ENCODE data around the gene LMOD1. TPM values are rescaled to one million over a fixed set of nuclear protein-coding genes. Genes with fewer than 3 reads are reported as not detected.

The LMOD1 gene
- 100 to 1,000 TPM; 112 to 190 TPM for total RNA-seq

DNA sequence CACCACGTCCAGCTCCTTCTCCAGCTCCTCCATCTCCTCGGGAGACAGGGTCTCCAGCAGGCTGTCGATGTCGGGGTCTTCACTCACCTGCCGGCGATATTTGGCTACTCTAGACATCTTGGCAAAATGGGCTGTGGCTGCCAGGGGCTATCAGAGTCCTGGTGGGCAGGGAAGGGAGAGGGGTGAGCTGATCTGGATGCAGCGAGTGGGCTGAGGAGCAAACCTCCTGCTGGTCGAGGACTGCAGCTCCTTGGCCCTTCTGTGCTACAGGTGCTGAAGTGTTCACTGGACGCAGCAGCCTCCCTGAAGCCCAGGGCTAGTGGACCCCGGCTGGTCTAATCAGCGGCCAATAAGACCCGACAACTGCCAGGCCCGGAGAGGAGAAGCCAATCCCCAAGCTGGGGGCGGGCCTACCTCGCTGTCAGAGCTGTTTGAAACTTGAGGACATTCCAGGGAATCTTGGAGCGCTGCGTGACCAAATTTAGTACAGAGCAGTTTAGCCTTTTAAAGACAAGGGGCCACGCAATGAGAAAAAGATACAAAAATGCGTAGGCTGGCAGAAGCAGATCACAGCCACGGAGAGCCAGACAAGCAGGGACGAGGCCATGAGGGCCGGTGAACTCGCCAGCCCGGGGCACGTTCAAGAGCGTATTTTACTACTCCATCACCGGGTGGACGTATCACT, at the start of gene LMOD1:
Gene LMOD1 (minus strand): TSS at position 325 of the 685 bp plus-strand sequence. CDS start 208 bp downstream, at position 117.
- H3K36me3 ChIP-seq: no peaks in the 10 kb centered on the region
- peak; percentile 66 for DNase-seq (ENCODE audit: low spot score)
- no peaks in the 10 kb centered on the region for H3K9me3 ChIP-seq
- intact Hi-C loops (cut with DNase I): loop anchor here (2.0 kb wide), 1 partner anchor 50 kb away; no protein-coding TSS in a partner anchor
- peak within 1 kb of the TSS; percentile 32 to 40 for H3K4me3 ChIP-seq
- TF ChIP-seq POLR2AphosphoS5 (IDR thresholded peaks at IDR 0.05) (peak; percentile 74), POLR2A (IDR thresholded peaks at IDR 0.05) (peak; percentile 49)
- TF ChIP-seq, protein P1, sequence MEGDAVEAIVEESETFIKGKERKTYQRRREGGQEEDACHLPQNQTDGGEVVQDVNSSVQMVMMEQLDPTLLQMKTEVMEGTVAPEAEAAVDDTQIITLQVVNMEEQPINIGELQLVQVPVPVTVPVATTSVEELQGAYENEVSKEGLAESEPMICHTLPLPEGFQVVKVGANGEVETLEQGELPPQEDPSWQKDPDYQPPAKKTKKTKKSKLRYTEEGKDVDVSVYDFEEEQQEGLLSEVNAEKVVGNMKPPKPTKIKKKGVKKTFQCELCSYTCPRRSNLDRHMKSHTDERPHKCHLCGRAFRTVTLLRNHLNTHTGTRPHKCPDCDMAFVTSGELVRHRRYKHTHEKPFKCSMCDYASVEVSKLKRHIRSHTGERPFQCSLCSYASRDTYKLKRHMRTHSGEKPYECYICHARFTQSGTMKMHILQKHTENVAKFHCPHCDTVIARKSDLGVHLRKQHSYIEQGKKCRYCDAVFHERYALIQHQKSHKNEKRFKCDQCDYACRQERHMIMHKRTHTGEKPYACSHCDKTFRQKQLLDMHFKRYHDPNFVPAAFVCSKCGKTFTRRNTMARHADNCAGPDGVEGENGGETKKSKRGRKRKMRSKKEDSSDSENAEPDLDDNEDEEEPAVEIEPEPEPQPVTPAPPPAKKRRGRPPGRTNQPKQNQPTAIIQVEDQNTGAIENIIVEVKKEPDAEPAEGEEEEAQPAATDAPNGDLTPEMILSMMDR (IDR thresholded peaks at IDR 0.05): peak in 1 of 4 experiments; percentile 18
- peak within 1 kb of the TSS; percentile 74 to 81 for H3K27ac ChIP-seq
- 1% methylated on average over 28 of the region's 28 CpGs for WGBS
- H3K27me3 ChIP-seq (replicated peaks; ENCODE audit: insufficient read depth): no peaks in the 10 kb centered on the region
- no peaks in the 10 kb centered on the region for H3K4me1 ChIP-seq (replicated peaks)

DNA sequence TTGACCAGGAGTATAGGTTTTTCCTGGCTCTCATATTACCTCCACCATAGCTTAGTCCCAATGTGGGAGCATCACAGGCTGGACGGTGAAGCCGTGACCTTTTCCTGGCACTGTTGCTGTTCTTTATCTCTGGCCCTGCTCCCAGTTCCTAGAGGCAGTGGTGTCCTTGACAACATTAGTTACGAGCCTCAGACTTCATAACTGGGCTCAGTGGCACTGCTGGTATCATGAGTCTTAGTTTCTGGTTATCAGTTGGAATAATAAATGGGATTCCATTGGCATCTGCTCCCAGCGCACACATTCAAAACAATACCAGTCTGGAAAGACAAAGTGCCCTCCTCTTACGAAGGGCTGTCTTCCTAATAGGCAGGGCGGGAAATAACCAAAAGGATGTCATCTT, 44.1 kb upstream of the LMOD1 start:
- H3K4me1 ChIP-seq (replicated peaks): no peaks in the 10 kb centered on the region
- H3K27me3 ChIP-seq (replicated peaks; ENCODE audit: insufficient read depth): no peaks in the 10 kb centered on the region
- intact Hi-C loops (cut with DNase I): no loop called here
- no peak overlapping the region for H3K4me3 ChIP-seq
- WGBS: 65% methylated on average over 6 of the region's 6 CpGs
- TF ChIP-seq POLR2AphosphoS5 (IDR thresholded peaks at IDR 0.05) (no peak), POLR2A (IDR thresholded peaks at IDR 0.05) (no peak)
- TF ChIP-seq, protein P1 (IDR thresholded peaks at IDR 0.05): no peak
- no peak for DNase-seq (ENCODE audit: low spot score)
- peaks cover 10 to 20% of the 10 kb centered on the region in 2 donors for H3K36me3 ChIP-seq
- H3K9me3 ChIP-seq: no peaks in the 10 kb centered on the region
- H3K27ac ChIP-seq: no peak overlapping the region

DNA sequence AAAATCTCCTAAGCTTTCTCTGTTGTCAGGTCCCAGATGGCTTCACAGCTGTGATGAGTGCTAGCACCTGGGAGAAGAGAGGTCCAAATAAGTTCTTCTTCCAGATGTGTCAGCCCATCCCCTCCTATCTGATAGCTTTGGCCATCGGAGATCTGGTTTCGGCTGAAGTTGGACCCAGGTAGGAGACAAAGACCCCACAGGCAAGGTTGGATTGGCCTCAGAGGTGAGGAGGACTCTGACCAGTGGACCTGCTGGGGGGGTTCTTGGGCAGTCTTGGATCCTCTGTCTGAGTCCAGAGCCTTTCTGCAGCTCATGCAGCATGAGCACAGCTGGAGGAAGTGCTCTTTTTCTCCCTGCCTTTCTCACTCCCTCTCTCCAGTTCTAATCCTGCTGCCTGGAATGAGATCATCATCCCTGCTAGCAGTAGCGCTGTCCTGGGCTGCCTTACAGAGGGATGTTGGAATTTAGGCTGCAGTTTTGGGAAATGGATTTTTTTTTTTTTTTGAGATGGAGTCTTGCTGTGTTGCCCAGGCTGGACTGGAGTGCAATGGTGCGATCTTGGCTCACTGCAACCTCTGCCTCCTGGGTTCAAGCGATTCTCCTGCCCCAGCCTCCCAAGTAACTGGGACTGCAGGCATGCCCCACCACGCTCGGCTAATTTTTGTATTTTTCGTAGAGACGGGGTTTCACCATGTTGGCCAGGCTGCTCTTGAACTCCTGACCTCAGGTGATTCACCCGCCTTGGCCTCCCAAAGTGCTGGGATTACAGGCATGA, 43.2 kb upstream of the LMOD1 start:
- TF ChIP-seq, protein P1 (IDR thresholded peaks at IDR 0.05): no peak
- TF ChIP-seq POLR2AphosphoS5 (IDR thresholded peaks at IDR 0.05) (no peak), POLR2A (IDR thresholded peaks at IDR 0.05) (no peak)
- no peak overlapping the region for H3K27ac ChIP-seq
- WGBS: 92% methylated on average over 10 of the region's 10 CpGs

DNA sequence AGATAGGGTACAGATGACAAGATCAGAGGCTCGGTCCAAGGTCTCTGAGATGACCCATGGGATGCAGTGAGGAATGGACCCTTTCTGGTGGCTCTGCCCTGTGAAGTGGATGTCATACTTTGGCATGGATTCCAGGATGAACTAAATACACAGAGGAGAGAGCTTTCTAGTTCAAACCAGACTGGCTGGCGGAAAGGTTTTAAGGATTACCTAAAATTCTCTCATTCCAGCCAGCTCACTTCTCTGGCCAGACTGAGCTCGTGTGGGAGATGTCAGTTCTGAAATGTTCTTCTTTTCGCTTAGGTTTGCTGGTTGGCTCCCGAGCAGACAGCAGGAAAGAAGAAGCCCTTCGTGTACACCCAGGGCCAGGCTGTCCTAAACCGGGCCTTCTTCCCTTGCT, 42.3 kb upstream of the LMOD1 start:
- no peaks in the 10 kb centered on the region for H3K9me3 ChIP-seq
- no peaks in the 10 kb centered on the region for H3K4me1 ChIP-seq (replicated peaks)
- TF ChIP-seq POLR2A (IDR thresholded peaks at IDR 0.05) (no peak), POLR2AphosphoS5 (IDR thresholded peaks at IDR 0.05) (no peak)
- TF ChIP-seq, protein P1 (IDR thresholded peaks at IDR 0.05): no peak
- H3K27ac ChIP-seq: no peak overlapping the region
- intact Hi-C loops (cut with DNase I): no loop called here
- peaks cover 10 to 20% of the 10 kb centered on the region in 2 donors for H3K36me3 ChIP-seq
- no peak for DNase-seq (ENCODE audit: low spot score)
- H3K4me3 ChIP-seq: no peak overlapping the region
- H3K27me3 ChIP-seq (replicated peaks; ENCODE audit: insufficient read depth): no peaks in the 10 kb centered on the region
- 61% methylated on average over 7 of the region's 7 CpGs for WGBS

More for the DNA sequence above, 43.2 kb upstream of the LMOD1 start:
- peaks cover 10 to 20% of the 10 kb centered on the region in 2 donors for H3K36me3 ChIP-seq
- H3K9me3 ChIP-seq: no peaks in the 10 kb centered on the region
- no peak for DNase-seq (ENCODE audit: low spot score)
- H3K4me3 ChIP-seq: no peak overlapping the region
- H3K27me3 ChIP-seq (replicated peaks; ENCODE audit: insufficient read depth): no peaks in the 10 kb centered on the region
- intact Hi-C loops (cut with DNase I): no loop called here
- H3K4me1 ChIP-seq (replicated peaks): no peaks in the 10 kb centered on the region
